SH-SY5Y (cell line): ENCODE measurements around the gene GCK.

Experiments
- GATA2 ChIP-seq: IDR thresholded peaks from 2 replicates; pipeline ENCODE4 v1.6.1; 2011; ENCODE audit warnings: mild to moderate bottlenecking, low read depth, low read length
- GATA3 ChIP-seq: IDR thresholded peaks from 2 replicates; pipeline ENCODE4 v1.6.1; 2011; ENCODE audit warnings: low read depth, mild to moderate bottlenecking, low read length, moderate library complexity

GCK gene

GRCh38 chr7:44150966-44151941 lies 38.0 kb downstream of the GCK start:
- TF ChIP-seq GATA3: no peak
- no peak for TF ChIP-seq GATA2

- no peak for TF ChIP-seq GATA3
- TF ChIP-seq GATA2: no peak
These were observed 38.8 kb downstream of the GCK start for GRCh38 chr7:44150466-44150832.

GRCh38 chr7:44149571-44150465 lies 39.4 kb downstream of the GCK start:
- TF ChIP-seq GATA3 (no peak), GATA2 (no peak)

- no peak for TF ChIP-seq GATA3
- TF ChIP-seq GATA2: no peak
These were observed 40.2 kb downstream of the GCK start for GRCh38 chr7:44148961-44149536.

- TF ChIP-seq GATA2 (no peak), GATA3 (no peak)
These were observed 41.1 kb downstream of the GCK start for GRCh38 chr7:44148166-44148565.

GRCh38 chr7:44147026-44147991 lies 41.9 kb downstream of the GCK start:
- TF ChIP-seq GATA2 (no peak), GATA3 (no peak)

- no peak for TF ChIP-seq GATA2
- no peak for TF ChIP-seq GATA3
These were observed 43.0 kb downstream of the GCK start for GRCh38 chr7:44145969-44146911.

GRCh38 chr7:44145479-44145968 lies 43.7 kb downstream of the GCK start:
- TF ChIP-seq GATA2: no peak
- TF ChIP-seq GATA3: no peak

- TF ChIP-seq GATA2 (no peak), GATA3 (no peak)
These were observed 44.2 kb downstream of the GCK start for GRCh38 chr7:44144968-44145478.

- TF ChIP-seq GATA3 (no peak), GATA2 (no peak)
These were observed 44.7 kb downstream of the GCK start for GRCh38 chr7:44144426-44144967.

GRCh38 chr7:44143646-44144250 lies 45.5 kb downstream of the GCK start:
- TF ChIP-seq GATA2: no peak
- TF ChIP-seq GATA3: no peak

- TF ChIP-seq GATA2 (no peak), GATA3 (no peak)
These were observed 47.2 kb downstream of the GCK start for GRCh38 chr7:44142028-44142427.
